Right atrium auricular region (tissue), 2 donors: ENCODE data around the gene CYSLTR1. TPM values are rescaled to one million over a fixed set of nuclear protein-coding genes. Genes with fewer than 3 reads are reported as not detected.

ENCODE experiments used
- DNase-seq: peaks from one replicate; pipeline ENCODE4 v3.0.0-alpha.2; 2019; ENCODE audit warnings: low spot score
- H3K27ac ChIP-seq, 2 donors: fragments of 200-600 bp; sonication (generic); 1 replicate in 1 of 2; 2 replicates in 1 of 2; pipeline ENCODE4 v1.5.1; 2016 to 2019
- H3K27me3 ChIP-seq, 2 donors: fragments of 200-600 bp; sonication (generic); one replicate each; pipeline versions ENCODE4 v1.5.1 to v1.6.0; 2017 to 2019
- H3K36me3 ChIP-seq: fragments of 200-600 bp; sonication (generic); one replicate; pipeline ENCODE4 v1.5.1; 2016
- H3K4me1 ChIP-seq, 2 donors: fragments of 200-600 bp; sonication (generic); one replicate each; pipeline versions ENCODE4 v1.5.1 to v1.6.0; 2017 to 2019
- H3K4me3 ChIP-seq, 2 donors: fragments of 200-600 bp; sonication (generic); 1 replicate in 1 of 2; 2 replicates in 1 of 2; pipeline ENCODE4 v1.5.1; 2017 to 2019; ENCODE audit warnings: mild to moderate bottlenecking in 1 of 2, moderate library complexity in 1 of 2
- H3K9me3 ChIP-seq, 2 donors: fragments of 200-600 bp; sonication (generic); one replicate each; pipeline ENCODE4 v1.5.1; 2019
- CTCF ChIP-seq, 2 donors: fragments of 200-600 bp; sonication (generic); IDR thresholded peaks; one replicate each; pipeline ENCODE4 v1.5.1; 2019; ENCODE audit warnings: antibody characterized with exemption in 2 of 2
- total RNA-seq, 2 donors: library from RNA; depleted of rRNA; stranded (reverse); fragments of >200 nt; gene quantifications; one replicate each; pipeline ENCODE4 v1.1.0, GENCODE V29; 2016

Gene CYSLTR1
- total RNA-seq, 2 donors from 2014 or later: 0.96 to 1.1 TPM

GRCh38 chrX:78322863-78323262 is 4.5 kb downstream of the CYSLTR1 start:
- Histone ChIP-seq H3K9me3 (no peaks in the 10 kb centered on the region), H3K4me3 (no peak overlapping the region), H3K27me3 (no peaks in the 10 kb centered on the region), H3K27ac (no peak overlapping the region), H3K36me3 (no peaks in the 10 kb centered on the region), H3K4me1 (no peaks in the 10 kb centered on the region)
- no peak for DNase-seq
- no peak for TF ChIP-seq CTCF (IDR thresholded peaks at IDR 0.05)

GRCh38 chrX:78321809-78322208 is 5.6 kb downstream of the CYSLTR1 start:
- H3K4me3 ChIP-seq: no peak overlapping the region
- no peak overlapping the region for H3K27ac ChIP-seq
- H3K27me3 ChIP-seq: no peaks in the 10 kb centered on the region
- no peak for TF ChIP-seq CTCF (IDR thresholded peaks at IDR 0.05)
- no peaks in the 10 kb centered on the region for H3K9me3 ChIP-seq
- DNase-seq: no peak
- H3K4me1 ChIP-seq: no peaks in the 10 kb centered on the region
- no peaks in the 10 kb centered on the region for H3K36me3 ChIP-seq

- Histone ChIP-seq H3K4me3 (no peak overlapping the region), H3K9me3 (no peaks in the 10 kb centered on the region), H3K27me3 (no peaks in the 10 kb centered on the region), H3K4me1 (no peaks in the 10 kb centered on the region), H3K36me3 (no peaks in the 10 kb centered on the region), H3K27ac (no peak overlapping the region)
- no peak for TF ChIP-seq CTCF (IDR thresholded peaks at IDR 0.05)
- no peak for DNase-seq
Observed at GRCh38 chrX:78316265-78316664, 11.1 kb downstream of the CYSLTR1 start.

- no peaks in the 10 kb centered on the region for H3K4me1 ChIP-seq
- H3K9me3 ChIP-seq: no peaks in the 10 kb centered on the region
- H3K27me3 ChIP-seq: no peaks in the 10 kb centered on the region
- no peaks in the 10 kb centered on the region for H3K36me3 ChIP-seq
- no peak for DNase-seq
- H3K27ac ChIP-seq: no peak overlapping the region
- no peak overlapping the region for H3K4me3 ChIP-seq
- TF ChIP-seq CTCF (IDR thresholded peaks at IDR 0.05): no peak
Observed at GRCh38 chrX:78315745-78316144, 11.7 kb downstream of the CYSLTR1 start.

GRCh38 chrX:78314561-78314960 is 12.8 kb downstream of the CYSLTR1 start:
- no peak overlapping the region for H3K27ac ChIP-seq
- H3K4me1 ChIP-seq: no peaks in the 10 kb centered on the region
- H3K9me3 ChIP-seq: no peaks in the 10 kb centered on the region
- TF ChIP-seq CTCF (IDR thresholded peaks at IDR 0.05): no peak
- H3K36me3 ChIP-seq: no peaks in the 10 kb centered on the region
- DNase-seq: no peak
- no peak overlapping the region for H3K4me3 ChIP-seq
- no peaks in the 10 kb centered on the region for H3K27me3 ChIP-seq

- Histone ChIP-seq H3K27ac (no peak overlapping the region), H3K9me3 (no peaks in the 10 kb centered on the region), H3K4me3 (no peak overlapping the region), H3K4me1 (no peaks in the 10 kb centered on the region), H3K36me3 (no peaks in the 10 kb centered on the region), H3K27me3 (no peaks in the 10 kb centered on the region)
- no peak for TF ChIP-seq CTCF (IDR thresholded peaks at IDR 0.05)
- no peak for DNase-seq
Observed at GRCh38 chrX:78313526-78313925, 13.9 kb downstream of the CYSLTR1 start.
